22Rv1 (cell line): ENCODE measurements around the gene MOSPD3.

ENCODE experiments used
- ZFX ChIP-seq: fragments of 450-650 bp; IDR thresholded peaks from 2 replicates; pipeline ENCODE4 v1.6.1; 2017; ENCODE audit warnings: antibody characterized with exemption, borderline replicate concordance
- TF ChIP-seq, protein P1 (sequence below): fragments of 450-650 bp; IDR thresholded peaks from 2 replicates; pipeline ENCODE4 v1.5.1; 2017; ENCODE audit warnings: mild to moderate bottlenecking

DNA sequence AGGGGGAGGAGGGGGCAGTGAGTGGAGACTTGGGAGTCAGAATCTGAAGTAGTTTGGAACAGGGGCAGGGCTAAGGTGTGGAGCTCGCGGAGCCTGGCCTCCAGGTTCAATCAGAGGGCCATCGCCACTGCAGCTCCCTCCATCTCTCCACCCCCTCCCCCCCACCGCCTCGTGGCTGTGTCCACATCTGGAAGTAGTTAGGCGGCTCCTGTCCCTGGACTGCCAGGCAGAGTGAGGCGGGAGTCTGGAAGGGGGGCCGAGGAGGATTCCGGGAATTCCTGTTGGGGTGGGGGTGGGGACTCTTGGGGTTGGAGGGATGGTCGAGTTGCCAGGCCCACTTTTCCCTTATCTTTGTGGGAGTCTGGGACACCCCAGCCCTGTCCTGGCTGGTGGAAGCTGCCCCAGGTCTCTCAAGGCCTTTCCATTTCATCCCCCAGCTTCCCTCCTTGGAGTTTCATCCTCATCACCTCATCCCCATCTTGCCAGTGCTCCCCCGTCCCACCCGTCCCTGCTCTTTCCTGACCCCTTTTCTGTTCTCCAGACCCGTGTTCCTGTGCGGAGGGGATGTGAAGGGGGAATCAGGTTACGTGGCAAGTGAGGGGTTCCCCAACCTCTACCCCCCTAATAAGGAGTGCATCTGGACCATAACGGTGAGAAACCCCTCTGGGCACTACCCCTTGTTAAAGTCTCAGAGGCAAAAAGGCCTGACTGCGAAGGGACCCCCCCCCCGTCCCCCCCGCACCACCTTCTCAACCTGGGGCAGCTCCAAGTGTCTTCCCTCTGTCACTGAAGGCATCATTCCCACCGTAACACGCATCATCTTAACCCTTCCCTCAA lies 9.2 kb upstream of the MOSPD3 start:
- TF ChIP-seq, protein P1, sequence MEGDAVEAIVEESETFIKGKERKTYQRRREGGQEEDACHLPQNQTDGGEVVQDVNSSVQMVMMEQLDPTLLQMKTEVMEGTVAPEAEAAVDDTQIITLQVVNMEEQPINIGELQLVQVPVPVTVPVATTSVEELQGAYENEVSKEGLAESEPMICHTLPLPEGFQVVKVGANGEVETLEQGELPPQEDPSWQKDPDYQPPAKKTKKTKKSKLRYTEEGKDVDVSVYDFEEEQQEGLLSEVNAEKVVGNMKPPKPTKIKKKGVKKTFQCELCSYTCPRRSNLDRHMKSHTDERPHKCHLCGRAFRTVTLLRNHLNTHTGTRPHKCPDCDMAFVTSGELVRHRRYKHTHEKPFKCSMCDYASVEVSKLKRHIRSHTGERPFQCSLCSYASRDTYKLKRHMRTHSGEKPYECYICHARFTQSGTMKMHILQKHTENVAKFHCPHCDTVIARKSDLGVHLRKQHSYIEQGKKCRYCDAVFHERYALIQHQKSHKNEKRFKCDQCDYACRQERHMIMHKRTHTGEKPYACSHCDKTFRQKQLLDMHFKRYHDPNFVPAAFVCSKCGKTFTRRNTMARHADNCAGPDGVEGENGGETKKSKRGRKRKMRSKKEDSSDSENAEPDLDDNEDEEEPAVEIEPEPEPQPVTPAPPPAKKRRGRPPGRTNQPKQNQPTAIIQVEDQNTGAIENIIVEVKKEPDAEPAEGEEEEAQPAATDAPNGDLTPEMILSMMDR: no peak
- no peak for TF ChIP-seq ZFX
